ENCODE results near the gene ZNF691.

Gene ZNF691

GRCh38 chr1:42833981-42834380 lies 12.4 kb upstream of the ZNF691 start:
- DNase-seq (ENCODE audit: extremely low read depth, low read depth), result no peak
- no peak for TF ChIP-seq CTCF (IDR thresholded peaks at IDR 0.05; ENCODE audit: low read depth, low read length)

GRCh38 chr1:42834803-42835202 lies 11.6 kb upstream of the ZNF691 start:
- DNase-seq (ENCODE audit: extremely low read depth, low read depth), result no peak
- no peak for TF ChIP-seq CTCF (IDR thresholded peaks at IDR 0.05; ENCODE audit: low read depth, low read length)

- no peak for DNase-seq (ENCODE audit: extremely low read depth, low read depth)
Measured at GRCh38 chr1:42835422-42835821, 11.0 kb upstream of the ZNF691 start.

GRCh38 chr1:42837709-42838108 lies 8.7 kb upstream of the ZNF691 start:
- no peak for TF ChIP-seq CTCF (IDR thresholded peaks at IDR 0.05; ENCODE audit: low read depth, low read length)
- DNase-seq (ENCODE audit: extremely low read depth, low read depth), result no peak

More at GRCh38 chr1:42835422-42835821, 11.0 kb upstream of the ZNF691 start:
- no peak for TF ChIP-seq CTCF (IDR thresholded peaks at IDR 0.05; ENCODE audit: low read depth, low read length)

GRCh38 chr1:42838482-42839190 lies 7.8 kb upstream of the ZNF691 start:
- DNase-seq (ENCODE audit: extremely low read depth, low read depth), result no peak
- TF ChIP-seq CTCF (IDR thresholded peaks at IDR 0.05; ENCODE audit: low read depth, low read length), result no peak

GRCh38 chr1:42841010-42841409 lies 5.4 kb upstream of the ZNF691 start:
- TF ChIP-seq CTCF (IDR thresholded peaks at IDR 0.05; ENCODE audit: low read depth, low read length), result no peak
- no peak for DNase-seq (ENCODE audit: extremely low read depth, low read depth)

- no peak for TF ChIP-seq CTCF (IDR thresholded peaks at IDR 0.05; ENCODE audit: low read depth, low read length)
- DNase-seq (ENCODE audit: extremely low read depth, low read depth), result no peak
Measured at GRCh38 chr1:42841440-42842147, 4.8 kb upstream of the ZNF691 start.
